ENCODE data around the gene UBE4B. TPM values are rescaled to one million over a fixed set of nuclear protein-coding genes. Genes with fewer than 3 reads are reported as not detected.
A peak's percentile ranks its signal among the peaks of the same experiment; 100 is the strongest.

Gene UBE4B
- total RNA-seq, 1 donor from 2014 or later = 54.8 TPM

DNA sequence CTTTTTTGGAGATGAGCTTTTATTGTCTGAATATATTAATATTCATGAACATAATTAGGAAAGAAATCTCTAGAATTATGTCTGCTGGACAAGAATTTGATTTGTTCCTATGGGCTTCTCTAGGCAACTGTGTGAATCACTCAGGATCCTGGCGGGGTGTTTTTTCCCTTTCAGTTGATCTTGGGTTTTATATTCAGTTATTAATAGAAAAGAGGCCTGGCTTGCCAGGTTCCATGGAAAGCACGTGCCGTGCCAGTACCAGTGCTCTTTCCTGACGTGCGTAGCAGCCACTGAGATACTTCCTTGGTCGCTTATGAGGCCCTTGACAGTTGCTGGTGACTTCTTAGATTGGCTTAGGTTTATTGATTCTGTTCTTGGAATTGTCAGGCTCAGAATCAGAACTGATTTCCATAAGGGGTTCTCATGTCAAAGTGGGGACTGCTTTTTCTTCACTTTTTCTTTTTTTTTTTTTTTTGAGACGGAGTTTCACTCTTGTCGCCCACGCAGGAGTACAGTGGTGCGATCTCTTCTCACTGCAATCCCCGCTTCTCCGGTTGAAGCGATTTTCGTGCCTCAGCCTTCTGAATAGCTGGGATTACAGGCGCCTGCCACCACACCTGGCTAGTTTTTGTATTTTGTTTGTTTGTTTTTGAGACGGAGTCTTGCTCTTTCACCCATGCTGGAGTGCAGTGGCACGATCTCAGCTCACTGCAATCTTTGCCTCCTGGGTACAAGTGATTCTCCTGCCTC lies 129.0 kb downstream of the UBE4B start:
- no peak for DNase-seq (ENCODE audit: low spot score)
- Mint-ChIP-seq H3K9me3 (ENCODE audit: unreplicated experiment) (no peaks in the 10 kb centered on the region), H3K4me1 (ENCODE audit: unreplicated experiment) (no peaks in the 10 kb centered on the region), H3K27me3 (ENCODE audit: unreplicated experiment) (no peaks in the 10 kb centered on the region), H3K4me3 (ENCODE audit: unreplicated experiment) (no peak overlapping the region), H3K27ac (ENCODE audit: unreplicated experiment) (no peak overlapping the region), H3K36me3 (ENCODE audit: low read depth, unreplicated experiment) (peaks cover 21% of the 10 kb centered on the region)
- TF ChIP-seq, protein P1, sequence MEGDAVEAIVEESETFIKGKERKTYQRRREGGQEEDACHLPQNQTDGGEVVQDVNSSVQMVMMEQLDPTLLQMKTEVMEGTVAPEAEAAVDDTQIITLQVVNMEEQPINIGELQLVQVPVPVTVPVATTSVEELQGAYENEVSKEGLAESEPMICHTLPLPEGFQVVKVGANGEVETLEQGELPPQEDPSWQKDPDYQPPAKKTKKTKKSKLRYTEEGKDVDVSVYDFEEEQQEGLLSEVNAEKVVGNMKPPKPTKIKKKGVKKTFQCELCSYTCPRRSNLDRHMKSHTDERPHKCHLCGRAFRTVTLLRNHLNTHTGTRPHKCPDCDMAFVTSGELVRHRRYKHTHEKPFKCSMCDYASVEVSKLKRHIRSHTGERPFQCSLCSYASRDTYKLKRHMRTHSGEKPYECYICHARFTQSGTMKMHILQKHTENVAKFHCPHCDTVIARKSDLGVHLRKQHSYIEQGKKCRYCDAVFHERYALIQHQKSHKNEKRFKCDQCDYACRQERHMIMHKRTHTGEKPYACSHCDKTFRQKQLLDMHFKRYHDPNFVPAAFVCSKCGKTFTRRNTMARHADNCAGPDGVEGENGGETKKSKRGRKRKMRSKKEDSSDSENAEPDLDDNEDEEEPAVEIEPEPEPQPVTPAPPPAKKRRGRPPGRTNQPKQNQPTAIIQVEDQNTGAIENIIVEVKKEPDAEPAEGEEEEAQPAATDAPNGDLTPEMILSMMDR (IDR thresholded peaks at IDR 0.05; ENCODE audit: unreplicated experiment) = no peak

DNA sequence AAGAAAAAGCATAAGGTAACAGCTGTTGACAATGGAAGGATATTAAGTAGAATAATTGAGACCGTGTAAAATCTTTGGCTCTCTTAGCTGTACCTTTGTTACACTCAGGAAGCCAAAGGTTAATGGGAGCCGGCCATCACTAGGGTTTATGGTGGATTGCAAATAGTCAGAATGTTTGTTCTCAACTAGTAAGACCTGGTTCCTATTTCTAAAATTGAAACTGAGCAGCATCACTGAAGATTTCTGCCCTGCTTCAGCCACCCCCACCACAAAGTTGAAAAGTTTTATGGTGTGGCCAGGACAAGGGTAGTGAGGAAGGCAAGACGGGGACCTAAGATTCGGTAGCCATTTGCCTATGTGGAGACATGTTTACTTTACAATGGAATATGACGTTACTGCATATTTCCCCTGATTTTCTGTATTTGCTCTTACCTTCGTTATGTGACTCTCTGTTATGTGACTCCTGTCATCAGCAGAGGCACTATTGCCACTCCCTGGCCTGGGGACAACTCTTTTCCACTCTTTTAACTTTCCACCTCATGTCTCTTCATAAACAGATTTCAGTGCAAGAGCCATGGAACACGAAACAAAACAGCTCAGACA lies 136.3 kb downstream of the UBE4B start:
- Mint-ChIP-seq H3K36me3 (ENCODE audit: low read depth, unreplicated experiment) (peaks cover 35% of the 10 kb centered on the region), H3K9me3 (ENCODE audit: unreplicated experiment) (no peaks in the 10 kb centered on the region), H3K27ac (ENCODE audit: unreplicated experiment) (no peak overlapping the region), H3K4me3 (ENCODE audit: unreplicated experiment) (no peak overlapping the region), H3K4me1 (ENCODE audit: unreplicated experiment) (no peaks in the 10 kb centered on the region), H3K27me3 (ENCODE audit: unreplicated experiment) (peaks cover 2% of the 10 kb centered on the region)
- no peak for DNase-seq (ENCODE audit: low spot score)
- TF ChIP-seq, protein P1 (IDR thresholded peaks at IDR 0.05; ENCODE audit: unreplicated experiment) = no peak

DNA sequence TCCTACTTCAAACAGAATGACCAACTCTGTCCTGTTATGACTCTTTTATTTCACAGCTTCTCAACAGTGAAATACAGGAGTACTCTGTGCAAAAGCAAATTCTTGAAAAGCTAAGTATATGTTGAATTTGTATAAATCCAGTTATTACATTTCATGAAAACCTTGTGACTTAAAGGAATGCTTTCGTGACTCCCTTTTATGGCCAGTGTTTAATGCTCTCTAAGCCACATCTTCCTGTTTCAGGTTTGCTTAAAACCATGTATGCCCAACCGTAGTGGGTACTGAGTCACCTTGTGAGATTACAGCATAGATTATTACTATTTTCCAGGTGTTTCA lies 137.4 kb downstream of the UBE4B start:
- no peak overlapping the region for H3K27ac Mint-ChIP-seq (ENCODE audit: unreplicated experiment)
- no peaks in the 10 kb centered on the region for H3K4me1 Mint-ChIP-seq (ENCODE audit: unreplicated experiment)
- H3K36me3 Mint-ChIP-seq (ENCODE audit: low read depth, unreplicated experiment) = peaks cover 32% of the 10 kb centered on the region
- TF ChIP-seq, protein P1 (IDR thresholded peaks at IDR 0.05; ENCODE audit: unreplicated experiment) = no peak
- no peak for DNase-seq (ENCODE audit: low spot score)
- peaks cover 2% of the 10 kb centered on the region for H3K27me3 Mint-ChIP-seq (ENCODE audit: unreplicated experiment)
- H3K9me3 Mint-ChIP-seq (ENCODE audit: unreplicated experiment) = no peaks in the 10 kb centered on the region
- no peak overlapping the region for H3K4me3 Mint-ChIP-seq (ENCODE audit: unreplicated experiment)

DNA sequence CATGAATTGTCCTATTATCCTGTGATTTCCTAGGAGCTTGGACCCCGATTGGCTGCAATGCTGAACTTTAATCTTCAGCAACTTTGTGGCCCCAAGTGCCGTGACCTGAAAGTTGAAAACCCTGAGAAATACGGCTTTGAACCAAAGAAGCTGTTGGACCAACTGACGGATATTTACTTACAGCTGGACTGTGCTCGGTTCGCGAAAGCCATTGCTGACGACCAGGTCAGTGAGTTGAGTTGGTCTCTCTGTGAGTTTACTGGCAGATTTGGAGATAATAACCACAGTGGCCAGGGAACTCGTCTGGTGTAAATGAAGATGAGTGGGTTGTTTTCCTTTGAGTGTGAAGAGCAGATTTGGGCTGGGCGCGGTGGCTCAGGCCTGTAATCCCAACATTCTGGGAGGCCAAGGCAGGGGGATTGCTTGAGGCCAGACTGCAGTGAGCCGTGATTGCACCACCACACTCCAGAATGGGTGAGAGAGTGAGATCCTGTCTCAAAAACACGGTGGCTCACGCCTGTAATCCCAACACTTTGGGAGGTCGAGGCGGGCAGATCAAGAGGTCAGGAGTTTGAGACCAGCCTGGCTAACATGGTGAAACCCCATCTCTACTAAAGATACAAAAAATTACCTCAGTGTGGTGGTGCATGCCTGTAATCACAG lies 138.5 kb downstream of the UBE4B start:
- DNase-seq (ENCODE audit: low spot score) = no peak
- no peak overlapping the region for H3K4me3 Mint-ChIP-seq (ENCODE audit: unreplicated experiment)
- H3K4me1 Mint-ChIP-seq (ENCODE audit: unreplicated experiment) = no peaks in the 10 kb centered on the region
- peaks cover 30% of the 10 kb centered on the region for H3K36me3 Mint-ChIP-seq (ENCODE audit: low read depth, unreplicated experiment)
- H3K27ac Mint-ChIP-seq (ENCODE audit: unreplicated experiment) = peak overlapping the region; percentile 24
- TF ChIP-seq, protein P1 (IDR thresholded peaks at IDR 0.05; ENCODE audit: unreplicated experiment) = no peak
- H3K27me3 Mint-ChIP-seq (ENCODE audit: unreplicated experiment) = peaks cover 2% of the 10 kb centered on the region
- H3K9me3 Mint-ChIP-seq (ENCODE audit: unreplicated experiment) = no peaks in the 10 kb centered on the region
